GM04504 (cell line): ENCODE data around the gene TRPM5.

Experiments used
- DNase-seq: peaks from one replicate; pipeline ENCODE4 v3.0.0-alpha.2; 2012; ENCODE audit warnings: low read depth

The TRPM5 gene

DNA sequence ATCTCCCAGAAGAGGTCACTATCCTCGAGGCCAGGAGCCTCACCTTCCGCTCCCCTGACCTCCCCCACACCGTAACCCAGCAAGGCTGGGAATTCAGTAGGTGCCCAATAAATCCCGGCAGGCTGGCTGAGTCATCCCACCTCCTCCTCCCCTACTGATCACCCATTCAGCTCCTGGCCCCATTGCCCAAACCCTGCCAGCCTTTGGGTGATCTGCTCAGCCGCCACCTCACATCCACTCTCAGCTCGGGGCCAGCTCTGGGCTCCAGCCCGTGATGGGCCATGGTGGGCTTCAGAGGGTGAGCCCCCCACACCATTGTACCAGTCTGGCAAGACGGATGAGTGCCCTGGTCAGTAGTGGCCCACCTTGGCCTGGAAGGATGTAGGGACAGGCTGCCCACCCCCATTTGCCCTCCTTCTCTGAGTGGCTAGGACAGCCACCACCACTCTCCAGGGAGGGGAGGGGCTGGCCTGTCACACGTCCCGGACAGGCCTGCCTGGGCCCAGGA is 8.2 kb downstream of the TRPM5 start:
- DNase-seq, result no peak

DNA sequence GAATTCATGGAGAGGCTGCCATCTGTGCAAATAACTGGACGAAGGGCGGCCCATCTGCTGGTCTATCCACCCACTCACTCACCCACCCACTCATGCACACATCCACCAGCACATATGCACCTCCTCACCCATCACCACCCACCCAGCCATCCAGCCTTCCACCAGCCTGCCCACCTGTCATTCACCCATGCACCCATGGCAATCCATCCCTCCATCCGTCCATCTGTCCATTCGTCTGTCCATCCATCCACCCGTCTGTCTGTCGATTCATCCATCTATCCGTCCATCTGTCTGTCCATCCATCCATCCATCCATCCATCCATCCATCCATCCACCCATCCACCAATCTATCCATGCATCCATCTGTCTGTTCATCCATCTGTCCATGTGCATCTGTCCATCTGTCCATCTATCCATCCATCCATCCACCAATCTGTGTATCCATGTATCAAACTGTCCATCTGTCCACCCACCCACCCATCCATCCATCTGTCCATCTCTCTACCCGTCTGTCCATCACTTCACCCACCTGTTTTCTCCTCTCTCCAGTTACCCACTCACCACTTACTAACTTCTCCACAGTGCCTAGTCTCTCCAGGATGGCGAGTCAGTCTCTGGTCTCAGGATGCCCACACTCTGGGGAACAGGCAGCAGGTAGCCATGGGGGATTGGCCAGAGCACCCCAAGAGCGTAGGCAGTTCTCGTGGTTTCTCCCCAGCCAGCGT is 8.9 kb downstream of the TRPM5 start:
- no peak for DNase-seq

DNA sequence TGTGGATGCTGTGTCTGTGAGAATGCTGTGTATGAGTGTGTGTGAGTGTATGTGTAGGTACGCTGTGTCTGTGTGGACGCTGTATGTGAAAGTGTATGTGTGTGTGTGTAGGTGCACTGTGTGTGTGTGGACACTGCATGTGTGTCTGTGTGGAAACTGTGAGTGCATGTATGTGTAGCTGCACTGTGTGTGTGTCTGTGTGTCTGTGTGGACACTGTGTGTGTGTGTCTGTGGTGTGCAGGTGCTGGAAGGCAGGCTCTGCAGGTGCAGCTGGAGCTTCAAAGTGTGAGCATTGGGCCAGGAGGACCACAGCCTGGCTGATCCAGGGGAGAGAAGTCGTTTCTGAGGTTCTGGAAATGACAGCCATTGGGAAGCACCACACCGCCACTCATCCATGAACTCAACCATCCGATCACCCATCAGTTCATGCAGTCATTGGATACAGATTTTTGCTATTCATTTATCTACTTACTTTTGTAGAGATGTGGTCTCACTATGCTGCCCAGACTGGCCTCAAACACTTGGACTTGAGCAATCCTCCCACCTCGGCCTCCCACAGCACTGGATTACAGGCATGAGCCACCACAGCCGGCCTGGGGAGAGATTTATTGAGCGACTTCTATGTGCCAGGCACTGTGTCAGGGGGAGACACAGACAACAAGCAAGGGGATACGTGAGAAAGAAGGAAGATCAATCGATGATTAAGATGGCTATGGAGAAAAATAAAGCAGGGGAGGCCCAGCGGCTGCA is 9.6 kb downstream of the TRPM5 start:
- DNase-seq, result no peak

DNA sequence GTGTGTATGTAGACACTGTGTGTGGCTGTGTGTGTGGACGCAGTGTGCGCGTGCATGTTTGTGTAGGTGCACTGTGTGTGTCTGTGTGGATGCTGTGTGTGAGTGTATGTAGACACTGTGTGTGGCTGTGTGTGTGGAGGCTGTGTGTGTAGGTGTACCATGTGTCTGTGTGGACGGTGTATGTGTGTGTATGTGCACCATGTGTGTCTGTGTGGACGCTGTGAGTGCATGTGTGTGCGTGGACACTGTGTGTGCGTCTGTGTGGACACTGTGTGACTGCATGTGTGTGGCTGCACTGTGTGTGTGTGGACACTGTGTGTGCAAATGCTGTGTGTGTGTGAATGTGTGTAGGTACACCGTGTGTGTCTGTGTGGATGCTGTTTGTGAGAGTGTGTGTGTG is 10.3 kb downstream of the TRPM5 start:
- no peak for DNase-seq

DNA sequence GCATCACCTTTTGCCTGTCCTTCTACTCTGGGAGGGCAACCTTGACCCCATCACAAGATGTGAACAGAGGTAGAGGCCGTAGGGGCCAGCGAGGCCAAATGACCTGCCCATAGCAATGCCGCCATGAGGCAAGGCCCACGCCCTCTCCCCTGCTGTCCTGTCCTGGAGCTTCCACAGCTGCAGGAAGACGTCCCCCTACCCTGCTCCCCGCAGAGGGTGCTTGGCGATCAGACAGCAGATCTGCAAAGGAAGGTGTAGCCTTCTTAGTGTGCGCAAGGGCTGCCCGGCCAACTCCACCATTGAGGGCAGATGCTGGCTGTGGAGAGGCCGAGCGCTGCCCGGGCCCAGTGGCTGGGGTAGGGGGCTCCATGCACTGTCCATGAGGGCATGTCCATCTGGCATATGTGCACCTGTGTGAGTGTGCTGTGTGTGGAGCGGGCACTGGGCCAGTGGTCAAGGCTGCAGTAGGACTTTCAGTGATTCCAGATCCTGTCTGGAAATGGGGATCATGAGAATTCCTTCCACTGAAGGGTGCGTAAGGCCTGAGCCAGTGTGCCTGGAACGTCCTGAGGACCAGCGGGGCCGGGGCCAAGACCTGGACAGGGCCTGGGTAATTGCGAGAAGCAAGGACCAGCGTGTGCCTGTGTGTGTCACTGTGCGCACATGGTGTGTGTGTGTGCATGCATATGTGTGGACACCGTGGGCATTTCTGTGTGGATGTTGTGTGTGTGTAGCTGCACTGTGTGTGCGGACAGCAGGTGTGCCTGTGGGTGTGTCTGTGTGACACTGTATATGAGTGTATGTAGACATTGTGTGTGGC is 11.0 kb downstream of the TRPM5 start:
- no peak for DNase-seq

DNA sequence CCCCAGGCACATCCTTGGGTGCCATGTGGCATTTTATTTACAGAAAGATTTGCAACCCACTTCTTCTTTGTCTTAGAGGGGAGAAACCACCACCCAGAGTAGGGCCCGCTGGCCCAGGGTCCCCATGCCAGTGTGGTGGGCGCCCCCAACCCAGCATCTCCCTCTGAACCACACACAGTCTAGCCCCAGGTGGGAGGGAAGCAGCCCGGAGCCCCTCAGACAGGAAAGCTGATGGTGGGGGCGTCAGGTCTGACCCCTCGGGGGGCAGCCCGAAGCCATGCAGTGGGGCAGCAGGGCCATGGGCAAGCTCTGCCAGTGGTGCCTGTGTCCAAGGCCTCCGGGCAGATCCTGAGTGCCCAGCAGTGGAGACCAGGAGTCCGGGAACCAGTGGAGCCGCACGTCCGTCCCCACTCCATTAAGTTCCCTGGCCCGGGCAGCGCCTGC is 11.7 kb downstream of the TRPM5 start:
- no peak for DNase-seq

DNA sequence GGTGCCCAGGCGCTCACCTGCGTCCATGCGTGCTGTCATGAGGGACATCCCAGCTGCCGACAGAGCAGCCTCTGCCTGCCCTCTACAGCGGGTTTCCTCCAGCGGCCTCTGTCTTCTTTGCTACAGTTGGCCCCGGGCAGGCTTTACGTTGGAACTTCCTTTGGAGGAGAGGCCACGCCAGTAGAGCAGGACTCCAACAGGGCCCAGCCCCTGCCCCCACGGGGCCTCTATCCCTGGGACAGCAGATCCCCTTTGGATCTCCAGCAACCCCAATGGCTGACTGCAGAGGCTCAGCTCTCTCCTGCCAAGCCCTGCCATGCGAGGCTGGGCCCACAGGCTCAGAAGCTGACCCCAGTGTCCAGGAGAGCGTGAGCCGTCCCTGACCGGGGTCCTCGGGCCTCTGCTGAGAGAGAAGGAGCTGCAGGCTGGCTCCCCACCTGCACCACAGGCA is 12.1 kb downstream of the TRPM5 start:
- no peak for DNase-seq

DNA sequence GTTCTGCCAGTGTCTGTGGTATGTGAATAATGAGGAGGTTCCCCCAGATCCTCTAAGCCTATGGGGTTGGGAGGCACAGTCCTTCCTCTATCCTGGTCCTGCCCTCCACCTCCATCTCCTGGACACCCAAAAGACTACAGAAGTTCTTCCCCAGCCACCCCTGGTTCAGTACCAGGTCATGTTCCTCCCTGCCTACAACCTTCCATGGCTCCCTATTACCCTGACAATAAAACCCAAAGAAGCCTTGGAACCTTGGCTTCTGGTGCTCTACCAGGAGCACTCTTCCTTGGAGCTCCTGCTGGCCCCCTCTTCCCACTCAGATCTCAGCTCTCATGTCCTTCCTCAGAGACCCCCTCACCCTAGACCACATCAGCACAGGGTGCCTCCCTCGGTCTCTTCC is 12.9 kb downstream of the TRPM5 start:
- no peak for DNase-seq

DNA sequence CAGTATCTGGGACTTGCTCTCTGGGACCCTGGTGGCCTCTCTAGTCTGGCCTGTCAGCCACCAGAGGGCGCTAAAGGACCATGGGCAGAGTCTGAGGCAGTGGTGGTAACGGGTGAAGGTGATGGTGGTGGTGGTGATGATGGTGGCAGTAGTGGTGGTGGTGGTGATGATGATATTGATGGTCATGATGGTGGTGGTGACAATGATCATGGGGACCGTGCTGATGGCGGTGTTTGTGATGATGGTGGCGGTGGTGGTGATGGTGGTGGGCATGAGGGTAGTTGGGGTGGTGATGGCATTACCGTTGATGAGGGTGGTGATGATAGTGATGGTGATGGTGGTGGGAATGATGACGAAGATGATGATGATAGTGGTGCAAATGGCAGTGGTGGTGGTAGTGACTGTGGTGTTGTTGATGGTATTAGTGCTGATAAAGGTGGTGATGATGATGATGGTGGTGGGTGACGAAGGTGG is 16.0 kb downstream of the TRPM5 start:
- peak; percentile 11 for DNase-seq

DNA sequence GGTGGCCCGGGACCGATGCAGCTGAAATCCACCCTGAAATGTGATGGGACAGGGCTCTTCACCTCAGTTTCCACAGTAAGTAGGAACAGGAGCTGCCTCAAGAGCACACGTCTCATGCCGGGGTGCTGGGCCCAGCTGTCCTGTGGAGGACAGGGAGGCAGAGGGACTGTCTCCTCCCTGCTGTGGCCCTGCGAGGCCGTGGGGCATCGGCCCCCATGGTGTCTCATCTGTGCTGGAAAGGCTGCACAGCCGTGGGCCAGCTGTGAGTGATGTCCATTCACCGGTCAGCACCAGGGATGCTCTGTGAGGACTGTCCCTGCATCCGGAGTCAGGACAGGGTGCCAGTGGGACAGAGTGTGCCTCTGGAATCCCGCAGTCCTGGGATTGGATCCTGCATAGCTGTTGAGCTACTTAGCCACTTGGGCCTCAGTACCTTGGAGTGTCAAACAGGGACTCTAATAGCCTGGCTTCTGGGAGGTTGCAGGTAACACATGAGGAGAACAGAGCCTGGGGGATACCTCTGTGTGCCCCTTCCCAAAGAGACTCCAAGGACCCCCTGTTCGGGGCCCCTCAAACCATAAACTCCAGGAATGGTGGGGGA is 16.5 kb downstream of the TRPM5 start:
- no peak for DNase-seq

DNA sequence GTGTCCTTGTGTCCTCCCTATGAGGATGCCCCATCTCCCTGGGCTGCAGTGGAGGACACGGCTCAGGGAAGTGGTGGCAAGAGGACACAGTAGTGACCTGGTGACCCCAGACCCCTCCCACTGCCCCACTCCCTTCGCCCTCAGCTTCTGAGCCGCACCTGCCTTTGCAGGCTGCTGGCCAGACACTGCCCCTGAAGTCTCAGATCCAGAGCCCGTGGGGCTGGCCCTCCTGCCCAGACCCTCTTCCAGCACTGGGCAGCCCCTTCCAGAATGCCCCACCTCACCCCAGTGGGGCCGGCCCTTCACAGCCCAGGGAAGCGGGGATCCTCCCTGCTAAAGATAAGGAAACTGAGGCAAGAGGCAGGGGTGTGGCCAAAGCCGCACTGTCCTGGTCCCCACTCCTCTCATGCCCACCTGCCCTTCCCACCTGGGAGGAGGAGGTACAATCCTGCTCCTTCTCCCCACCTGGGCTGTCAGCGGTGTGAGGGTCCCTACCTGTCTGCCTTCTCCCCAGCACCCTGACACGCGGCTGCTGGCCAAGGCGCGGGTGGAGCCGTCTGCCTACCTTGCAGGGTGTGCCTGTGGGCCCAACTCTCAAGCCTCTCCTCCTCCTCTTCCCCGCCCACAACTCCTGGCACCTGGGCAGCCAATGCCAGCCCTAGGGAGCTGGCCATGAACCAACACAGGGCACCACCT is 17.3 kb downstream of the TRPM5 start:
- DNase-seq, result no peak

DNA sequence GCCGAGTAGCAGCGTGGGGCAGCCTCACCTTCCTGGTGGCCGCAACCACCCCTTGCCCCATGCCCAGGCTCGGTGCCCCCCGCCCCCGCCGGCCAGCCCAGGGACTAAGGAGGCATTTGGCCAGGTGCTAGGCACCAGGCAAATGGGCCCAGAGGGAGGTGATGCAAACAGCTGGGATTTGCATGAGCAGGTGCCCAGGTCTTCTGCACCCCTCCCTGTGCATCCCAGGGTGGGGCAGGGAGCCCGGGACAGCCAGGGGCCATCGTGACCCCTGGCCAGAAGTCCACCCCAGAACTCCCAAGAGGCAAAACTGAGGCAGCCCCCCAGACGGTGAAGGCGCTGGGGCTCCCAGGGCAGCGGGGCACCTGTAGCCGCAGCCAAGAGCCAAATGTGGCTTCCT is 18.1 kb downstream of the TRPM5 start:
- DNase-seq, result no peak

DNA sequence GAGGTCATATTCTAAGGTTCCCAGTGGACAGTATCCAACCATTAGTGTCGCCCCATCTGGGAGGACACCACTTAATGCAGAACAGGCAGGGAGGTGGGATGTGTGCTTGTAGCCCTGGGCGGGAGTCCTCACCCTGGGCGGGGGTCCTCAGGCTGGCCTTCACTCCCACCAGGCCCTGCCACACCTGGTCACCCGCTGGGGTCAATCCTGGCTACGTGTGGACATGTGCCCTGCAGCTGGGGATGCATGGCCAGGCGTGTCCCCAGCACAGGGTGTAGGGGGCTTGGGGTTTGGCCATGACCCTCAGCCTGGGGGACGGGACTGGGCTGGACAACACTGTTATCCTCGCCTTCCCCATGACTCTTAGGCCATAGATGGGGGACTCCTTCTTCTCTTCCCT is 18.8 kb downstream of the TRPM5 start:
- no peak for DNase-seq

DNA sequence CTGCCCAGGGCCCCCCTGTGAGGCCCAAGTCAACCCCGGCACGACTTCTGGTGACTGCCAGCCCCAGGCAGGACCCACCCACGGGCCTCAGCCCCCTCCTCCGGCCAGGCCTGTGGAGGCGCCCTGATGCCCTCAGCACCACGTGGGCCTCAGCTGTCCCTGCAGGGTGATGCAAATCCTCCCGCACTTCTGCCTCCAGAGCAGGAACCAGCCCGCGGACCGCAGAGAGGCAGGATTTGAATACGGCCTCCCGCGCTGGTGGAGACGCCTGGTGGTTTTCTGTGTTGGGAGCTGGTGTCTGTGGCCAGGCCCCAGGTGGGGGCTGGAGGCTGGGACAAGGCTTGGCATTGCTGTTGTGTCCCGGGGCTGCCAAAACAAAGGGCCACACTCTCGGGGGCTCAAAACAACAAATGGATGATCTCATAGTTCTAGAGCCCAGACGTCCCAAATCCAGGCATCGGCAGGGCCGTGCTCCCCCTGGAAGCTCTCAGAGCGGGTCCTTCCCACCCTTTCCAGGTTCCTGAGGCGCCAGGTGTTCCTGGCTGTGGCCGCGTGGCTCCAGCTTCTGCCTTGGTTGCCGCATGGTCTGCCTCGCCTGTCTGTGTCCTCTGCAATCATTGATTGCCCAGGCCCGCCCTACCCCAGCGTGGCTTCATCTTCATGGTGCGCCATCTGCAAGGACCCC is 19.4 kb downstream of the TRPM5 start:
- DNase-seq, result no peak

DNA sequence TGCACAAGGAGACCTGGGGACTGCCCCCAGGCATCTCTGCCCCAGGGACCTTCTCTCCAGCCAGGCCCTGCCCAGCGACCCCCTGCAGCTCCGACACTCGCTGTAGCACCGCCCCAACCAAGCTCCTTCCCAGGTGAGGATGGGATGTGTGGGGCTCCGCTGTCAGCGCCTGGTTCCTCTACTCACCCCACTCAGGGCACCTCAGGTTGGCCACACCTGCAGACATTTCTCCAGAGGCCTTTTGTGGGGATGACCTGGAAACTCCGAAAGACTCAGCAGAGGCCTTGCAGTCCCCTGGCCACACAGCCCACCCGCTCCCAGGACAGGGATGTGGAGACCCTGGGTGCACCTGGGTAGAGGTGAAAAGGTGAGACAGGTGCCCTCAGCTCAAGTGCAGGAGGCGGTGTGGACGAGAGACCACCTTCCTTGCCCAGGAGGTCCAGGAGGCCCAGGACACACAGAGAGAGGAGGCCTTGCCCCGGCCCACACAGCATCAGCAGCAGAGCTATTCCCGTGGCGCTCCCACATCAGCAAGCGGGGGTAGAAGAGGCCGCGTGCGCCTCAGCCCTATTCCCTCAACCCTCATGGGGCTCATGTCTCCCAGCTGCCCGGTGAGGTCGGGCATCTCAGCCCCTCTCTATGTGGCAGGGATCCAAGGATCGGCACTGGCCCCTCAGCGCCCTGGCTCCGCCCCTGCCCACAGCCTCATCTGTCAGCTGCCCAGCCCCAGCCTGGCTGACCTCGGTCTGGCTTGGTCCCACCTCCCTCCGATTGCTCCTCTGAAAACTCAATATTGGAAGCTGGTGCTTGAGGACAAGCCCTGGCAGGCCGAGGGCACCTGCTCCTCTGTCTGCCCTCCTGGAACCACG is 20.9 kb downstream of the TRPM5 start:
- no peak for DNase-seq

DNA sequence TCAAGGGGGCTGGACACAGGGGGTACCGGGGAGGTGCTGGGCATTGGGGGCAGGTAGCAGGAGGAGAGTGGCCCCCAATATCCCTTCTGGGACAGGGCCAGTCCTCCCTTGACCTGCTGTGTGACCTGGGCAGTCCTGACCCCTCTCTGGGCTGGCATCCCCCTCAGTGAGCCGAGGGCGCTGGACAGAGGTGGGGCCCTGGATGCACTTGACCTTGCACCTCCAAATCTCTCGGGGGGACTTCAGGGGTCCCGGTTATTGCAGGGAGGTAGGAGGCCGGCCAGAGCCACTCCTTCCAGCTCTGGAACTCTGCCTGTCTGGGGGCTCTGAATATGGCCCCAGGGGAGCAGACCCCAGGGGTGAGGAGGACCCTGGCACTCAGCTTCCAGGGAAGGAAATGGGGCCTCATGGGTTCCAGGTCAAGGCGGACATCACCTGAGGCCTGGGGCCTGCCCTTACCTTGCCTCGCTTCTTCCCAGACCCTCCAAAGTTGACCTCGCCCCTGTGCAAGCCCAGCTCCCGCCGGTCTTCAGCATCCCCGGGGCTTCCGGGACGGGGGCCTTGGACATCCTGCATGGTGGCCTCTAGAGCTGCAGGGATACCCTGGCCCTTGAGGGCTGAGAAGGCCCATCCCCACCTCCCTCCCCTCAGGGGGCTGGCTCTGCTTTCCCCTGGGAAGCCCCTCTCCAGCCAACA is 21.7 kb downstream of the TRPM5 start:
- no peak for DNase-seq

DNA sequence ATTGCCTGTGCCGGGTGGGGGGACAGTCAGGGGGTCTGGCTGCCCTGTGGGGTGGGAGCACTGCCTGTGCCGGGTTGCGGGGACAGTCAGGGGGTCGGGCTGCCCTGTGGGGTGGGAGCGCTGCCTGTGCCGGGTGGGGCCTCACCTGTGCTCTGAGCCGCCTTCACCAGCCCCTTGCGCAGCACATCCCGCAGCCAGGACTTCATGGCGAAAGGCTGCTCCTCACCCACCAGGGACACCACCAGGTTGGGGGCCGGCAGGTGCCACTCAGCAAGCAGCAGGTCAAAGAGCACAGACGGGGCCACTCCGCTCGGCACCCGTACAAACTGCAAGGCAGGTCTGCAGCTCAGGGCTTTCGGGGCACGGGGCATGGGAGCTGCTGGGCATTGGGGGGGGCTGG is 22.3 kb downstream of the TRPM5 start:
- no peak for DNase-seq

DNA sequence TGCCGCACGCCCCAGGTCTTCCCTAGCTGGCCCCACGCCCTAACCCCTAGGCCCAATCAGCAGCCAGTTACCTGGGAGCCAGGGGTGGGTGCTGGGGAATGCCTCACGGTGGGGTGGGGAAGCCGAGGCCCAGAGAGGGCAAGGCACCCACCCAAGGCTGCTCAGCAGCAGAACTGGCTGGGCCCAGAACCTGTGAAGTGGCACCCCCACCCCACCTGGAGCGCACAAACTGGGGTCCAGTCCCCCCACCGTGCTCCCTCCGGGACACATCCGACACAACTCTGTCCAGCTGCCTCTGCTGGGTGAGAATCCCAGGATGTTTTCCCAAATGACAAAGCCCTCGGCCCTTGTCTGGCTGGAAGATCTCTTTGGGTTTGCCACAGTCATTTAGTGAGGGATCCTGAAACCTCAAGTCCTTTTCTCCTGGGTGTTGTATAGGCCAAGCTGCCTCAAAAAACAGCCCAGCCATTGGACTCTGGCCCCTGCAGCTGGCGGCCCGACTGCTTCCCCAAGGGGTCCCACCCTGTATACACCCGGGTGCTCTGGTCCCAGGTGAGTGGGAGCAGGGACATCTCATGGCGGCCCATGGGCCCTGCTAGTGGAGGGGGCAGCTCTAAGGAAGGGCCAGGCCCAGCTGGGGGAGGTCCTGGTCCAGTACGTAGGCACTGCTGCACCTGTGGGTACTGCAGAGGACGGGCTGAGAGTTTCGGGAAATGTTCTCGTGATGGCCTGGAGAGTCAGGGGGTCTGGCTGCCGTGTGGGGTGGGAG is 22.9 kb downstream of the TRPM5 start:
- no peak for DNase-seq
